ENCODE data around the gene CFAP46. TPM values are rescaled to one million over a fixed set of nuclear protein-coding genes. Genes with fewer than 3 reads are reported as not detected.

CFAP46 gene
- total and polyA plus RNA-seq, 2 donors from 2014 or later, result 3.8 to 8.3 TPM

- no peak for FAIRE-seq
- H3K9me3 ChIP-seq (ENCODE audit: control insufficient read depth in 2 of 3, insufficient read depth in 1 of 3, low read length in 3 of 3), result peaks cover 0 to 6% (median 0%) of the 10 kb centered on the region in 3 donors
- peaks cover 0 to 2% (median 0%) of the 10 kb centered on the region in 3 donors for H3K4me1 ChIP-seq (ENCODE audit: control insufficient read depth in 2 of 3, insufficient read depth in 2 of 3, low read depth in 1 of 3, low read length in 3 of 3)
- intact Hi-C loops (cut with DNase I), result no loop called here
- TF ChIP-seq, protein P1, sequence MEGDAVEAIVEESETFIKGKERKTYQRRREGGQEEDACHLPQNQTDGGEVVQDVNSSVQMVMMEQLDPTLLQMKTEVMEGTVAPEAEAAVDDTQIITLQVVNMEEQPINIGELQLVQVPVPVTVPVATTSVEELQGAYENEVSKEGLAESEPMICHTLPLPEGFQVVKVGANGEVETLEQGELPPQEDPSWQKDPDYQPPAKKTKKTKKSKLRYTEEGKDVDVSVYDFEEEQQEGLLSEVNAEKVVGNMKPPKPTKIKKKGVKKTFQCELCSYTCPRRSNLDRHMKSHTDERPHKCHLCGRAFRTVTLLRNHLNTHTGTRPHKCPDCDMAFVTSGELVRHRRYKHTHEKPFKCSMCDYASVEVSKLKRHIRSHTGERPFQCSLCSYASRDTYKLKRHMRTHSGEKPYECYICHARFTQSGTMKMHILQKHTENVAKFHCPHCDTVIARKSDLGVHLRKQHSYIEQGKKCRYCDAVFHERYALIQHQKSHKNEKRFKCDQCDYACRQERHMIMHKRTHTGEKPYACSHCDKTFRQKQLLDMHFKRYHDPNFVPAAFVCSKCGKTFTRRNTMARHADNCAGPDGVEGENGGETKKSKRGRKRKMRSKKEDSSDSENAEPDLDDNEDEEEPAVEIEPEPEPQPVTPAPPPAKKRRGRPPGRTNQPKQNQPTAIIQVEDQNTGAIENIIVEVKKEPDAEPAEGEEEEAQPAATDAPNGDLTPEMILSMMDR (IDR thresholded peaks at IDR 0.05; ENCODE audit: borderline replicate concordance, extremely low read depth, insufficient read depth), result no peak
- H3K27me3 ChIP-seq (ENCODE audit: control insufficient read depth, insufficient read depth, low read length), result no peaks in the 10 kb centered on the region
- no peak overlapping the region for H3K4me3 ChIP-seq (ENCODE audit: low read length in 3 of 3)
- no peaks in the 10 kb centered on the region for H3K36me3 ChIP-seq (ENCODE audit: control insufficient read depth in 2 of 3, insufficient read depth in 3 of 3, low read length in 3 of 3)
- no peak overlapping the region for H3K27ac ChIP-seq (ENCODE audit: low read depth in 2 of 2, low read length in 2 of 2)
- DNase-seq, result peak in 2 of 5 donors; percentile 8 to 66
- no peak overlapping the region for H3K9ac ChIP-seq (ENCODE audit: low read length in 3 of 3)
These were observed 64.2 kb downstream of the CFAP46 start for GRCh38 chr10:132878091-132878729.

GRCh38 chr10:132877473-132877872 lies 64.9 kb downstream of the CFAP46 start:
- FAIRE-seq, result no peak
- Histone ChIP-seq H3K9ac (ENCODE audit: low read length in 3 of 3) (no peak overlapping the region), H3K4me1 (ENCODE audit: control insufficient read depth in 2 of 3, insufficient read depth in 2 of 3, low read depth in 1 of 3, low read length in 3 of 3) (peaks cover 0 to 2% (median 0%) of the 10 kb centered on the region in 3 donors), H3K36me3 (ENCODE audit: control insufficient read depth in 2 of 3, insufficient read depth in 3 of 3, low read length in 3 of 3) (no peaks in the 10 kb centered on the region), H3K4me3 (ENCODE audit: low read length in 3 of 3) (no peak overlapping the region), H3K27ac (ENCODE audit: low read depth in 2 of 2, low read length in 2 of 2) (no peak overlapping the region), H3K9me3 (ENCODE audit: control insufficient read depth in 2 of 3, insufficient read depth in 1 of 3, low read length in 3 of 3) (peaks cover 0 to 6% (median 0%) of the 10 kb centered on the region in 3 donors), H3K27me3 (ENCODE audit: control insufficient read depth, insufficient read depth, low read length) (no peaks in the 10 kb centered on the region)
- intact Hi-C loops (cut with DNase I), result no loop called here
- peak in 1 of 5 donors; percentile 52 for DNase-seq
- TF ChIP-seq, protein P1 (IDR thresholded peaks at IDR 0.05; ENCODE audit: borderline replicate concordance, extremely low read depth, insufficient read depth), result no peak

DNA sequence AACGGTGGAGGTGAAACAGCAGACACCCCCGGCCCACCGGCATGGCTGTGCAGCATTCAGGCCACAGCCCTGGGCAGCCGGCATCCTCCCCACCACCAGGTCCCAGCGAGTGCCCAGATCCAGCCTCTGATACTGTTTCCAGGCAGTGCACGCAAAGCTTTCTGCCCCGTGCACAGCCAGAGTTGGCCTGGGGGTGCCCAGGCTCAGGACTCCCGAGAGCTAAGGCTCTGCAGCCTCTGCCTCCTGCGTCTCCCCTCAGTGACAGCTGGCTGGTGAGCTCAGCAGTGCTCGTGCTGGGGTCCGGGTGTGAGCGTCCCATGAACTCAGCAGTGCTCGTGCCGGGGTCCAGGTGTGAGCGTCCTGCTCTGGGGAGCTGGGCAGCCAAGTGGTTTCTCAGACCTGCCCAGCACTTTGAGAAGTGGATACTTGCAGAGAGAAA lies 65.4 kb downstream of the CFAP46 start:
- TF ChIP-seq, protein P1 (IDR thresholded peaks at IDR 0.05; ENCODE audit: borderline replicate concordance, extremely low read depth, insufficient read depth), result no peak
- Histone ChIP-seq H3K4me1 (ENCODE audit: control insufficient read depth in 2 of 3, insufficient read depth in 2 of 3, low read depth in 1 of 3, low read length in 3 of 3) (peaks cover 0 to 2% (median 0%) of the 10 kb centered on the region in 3 donors), H3K27ac (ENCODE audit: low read depth in 2 of 2, low read length in 2 of 2) (no peak overlapping the region), H3K27me3 (ENCODE audit: control insufficient read depth, insufficient read depth, low read length) (no peaks in the 10 kb centered on the region), H3K36me3 (ENCODE audit: control insufficient read depth in 2 of 3, insufficient read depth in 3 of 3, low read length in 3 of 3) (no peaks in the 10 kb centered on the region), H3K9ac (ENCODE audit: low read length in 3 of 3) (no peak overlapping the region), H3K4me3 (ENCODE audit: low read length in 3 of 3) (no peak overlapping the region), H3K9me3 (ENCODE audit: control insufficient read depth in 2 of 3, insufficient read depth in 1 of 3, low read length in 3 of 3) (peaks cover 0 to 6% (median 0%) of the 10 kb centered on the region in 3 donors)
- intact Hi-C loops (cut with DNase I), result no loop called here
- FAIRE-seq (no peak), DNase-seq (peak in 2 of 5 donors; percentile 5 to 67)
